NCI-H345 treated with DMSO at 0.1 percent for 48 hours (cell line): ENCODE data around the gene PDE4D.
"Not testable (repeated sequence)": the region's sequence is repeated elsewhere in the genome, so short reads cannot be mapped to it uniquely, and the experiment has no call there.

ENCODE experiments used
- DNase-seq: peaks from one replicate; lab custom pipeline; 2025; ENCODE audit not compliant: unreplicated experiment; lab: John Stamatoyannopoulos, UW

The PDE4D gene

DNA sequence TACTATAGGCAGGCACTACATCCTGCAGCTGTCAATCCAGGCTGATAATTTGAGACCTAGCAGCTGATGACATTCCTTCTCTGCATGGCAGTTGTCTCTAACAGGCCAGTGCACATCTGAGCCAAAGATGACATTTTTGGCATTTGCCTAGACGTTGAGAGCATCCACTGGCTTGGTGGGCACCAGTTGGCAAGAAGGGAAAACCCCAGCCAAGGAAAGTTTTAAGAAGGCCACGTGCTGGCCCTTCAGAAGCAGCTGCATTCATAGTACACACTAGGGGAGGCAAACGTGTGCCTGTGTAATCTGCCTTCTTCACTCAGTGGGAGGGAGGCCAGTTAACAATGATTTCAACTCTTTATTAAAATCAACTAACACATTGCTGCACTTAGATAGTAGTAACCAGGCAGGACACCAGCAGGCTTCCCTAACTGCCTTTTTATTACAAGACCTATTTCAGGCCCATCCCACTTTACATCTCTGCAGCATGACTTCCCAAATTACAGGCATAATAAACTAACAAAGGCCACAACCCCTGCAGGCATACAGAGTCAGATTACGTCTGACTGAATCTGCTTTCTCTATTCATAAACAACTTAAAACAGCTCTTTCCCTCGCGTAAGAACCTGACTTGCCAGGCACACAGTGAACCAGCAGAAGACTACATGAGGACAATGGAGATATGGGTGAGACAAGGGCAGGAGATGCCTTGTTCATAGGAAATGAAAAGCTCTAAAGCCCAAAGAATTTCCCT lies 576.3 kb downstream of the PDE4D start:
- DNase-seq: peak; percentile 57

DNA sequence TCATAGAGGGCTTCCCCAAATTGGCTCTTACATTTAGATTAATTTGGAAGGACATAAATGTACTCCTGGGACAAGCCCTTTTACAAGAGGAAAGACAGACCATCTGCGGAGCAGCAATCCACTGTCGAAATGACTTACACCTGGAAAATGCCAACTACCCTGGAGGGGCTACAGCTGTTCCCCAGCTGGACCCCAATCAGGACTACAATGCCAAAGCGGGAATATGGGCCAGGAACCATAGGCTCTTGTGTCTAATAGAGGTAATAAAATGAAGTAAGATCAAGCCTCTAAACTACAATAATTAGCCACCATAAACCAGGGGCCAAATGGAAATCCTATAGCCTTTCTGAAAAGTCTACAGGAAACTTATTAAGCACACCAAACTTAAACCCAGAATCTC lies 581.3 kb downstream of the PDE4D start:
- DNase-seq: no peak

DNA sequence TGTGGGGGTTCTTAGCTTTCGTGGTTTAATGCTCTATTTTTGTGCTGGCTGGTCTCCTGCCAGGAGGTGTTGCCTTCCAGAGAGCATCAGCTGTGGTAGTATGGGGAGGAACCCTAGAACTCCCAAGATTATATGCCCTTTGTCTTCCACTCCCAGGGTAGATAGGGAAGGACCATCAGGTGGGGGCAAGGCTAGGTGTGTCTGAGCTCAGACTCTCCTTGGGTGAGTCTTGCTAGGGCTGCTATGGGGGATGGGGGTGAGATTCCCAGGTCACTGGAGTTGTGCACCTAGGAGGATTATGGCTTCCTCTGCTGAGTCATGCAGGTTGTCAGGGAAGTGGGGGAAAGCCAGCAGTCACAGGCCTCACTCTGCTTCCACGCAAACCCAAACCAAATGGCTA lies 584.8 kb downstream of the PDE4D start:
- DNase-seq: not testable (repeated sequence)

DNA sequence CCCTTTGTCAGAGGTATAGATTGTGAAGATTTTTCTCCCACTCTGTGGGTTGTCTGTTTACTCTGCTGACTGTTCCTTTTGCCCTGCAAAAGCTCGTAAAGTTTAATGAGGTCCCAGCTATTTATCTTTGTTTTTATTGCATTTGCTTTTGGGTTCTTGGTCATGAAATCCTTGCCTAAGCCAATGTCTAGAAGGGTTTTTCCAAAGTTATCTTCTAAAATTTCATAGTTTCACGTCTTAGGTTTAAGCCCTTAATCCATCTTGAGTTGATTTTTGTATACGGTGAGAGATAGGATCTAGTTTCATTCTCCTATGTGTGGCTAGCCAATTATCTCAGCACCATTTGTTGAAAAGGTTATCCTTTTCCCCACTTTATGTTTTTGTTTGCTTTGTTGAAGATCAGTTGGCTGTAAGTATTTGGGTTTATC lies 590.2 kb downstream of the PDE4D start:
- DNase-seq: not testable (repeated sequence)

DNA sequence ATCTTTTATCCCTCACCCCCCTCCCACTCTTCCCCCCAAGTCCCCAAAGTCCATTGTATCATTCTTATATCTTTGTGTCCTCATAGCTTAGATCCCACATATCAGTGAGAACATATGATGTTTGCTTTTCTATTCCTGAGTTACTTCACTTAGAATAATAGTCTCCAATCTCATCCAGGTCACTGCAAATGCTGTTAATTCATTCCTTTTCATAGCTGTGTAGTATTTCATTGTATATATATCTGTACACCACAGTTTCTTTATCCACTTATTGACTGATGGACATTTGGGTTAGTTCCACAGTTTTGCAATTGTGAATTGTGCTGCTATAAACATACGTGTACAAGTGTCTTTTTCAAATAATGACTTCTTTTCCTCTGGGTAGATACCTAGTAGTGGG lies 591.0 kb downstream of the PDE4D start:
- not testable (repeated sequence) for DNase-seq

DNA sequence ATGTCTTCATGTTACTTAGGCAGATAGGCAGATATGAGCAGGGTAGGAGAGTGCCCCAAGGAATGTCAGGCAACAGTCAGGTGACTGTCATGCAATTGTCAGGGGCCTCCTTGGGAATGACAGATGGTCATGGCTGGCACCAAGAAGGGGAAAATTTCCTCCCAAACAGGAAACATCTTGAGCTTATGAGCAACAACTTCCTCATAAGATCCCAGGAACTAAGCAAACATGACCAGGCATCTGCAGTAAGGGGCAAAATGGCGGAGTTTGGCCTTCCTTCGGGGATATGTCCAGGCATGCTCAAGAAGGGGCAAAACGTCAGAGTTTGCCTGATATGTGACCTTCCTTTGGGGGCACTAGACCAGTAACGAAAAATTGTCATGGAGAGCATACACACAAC lies 591.8 kb downstream of the PDE4D start:
- DNase-seq: no peak

DNA sequence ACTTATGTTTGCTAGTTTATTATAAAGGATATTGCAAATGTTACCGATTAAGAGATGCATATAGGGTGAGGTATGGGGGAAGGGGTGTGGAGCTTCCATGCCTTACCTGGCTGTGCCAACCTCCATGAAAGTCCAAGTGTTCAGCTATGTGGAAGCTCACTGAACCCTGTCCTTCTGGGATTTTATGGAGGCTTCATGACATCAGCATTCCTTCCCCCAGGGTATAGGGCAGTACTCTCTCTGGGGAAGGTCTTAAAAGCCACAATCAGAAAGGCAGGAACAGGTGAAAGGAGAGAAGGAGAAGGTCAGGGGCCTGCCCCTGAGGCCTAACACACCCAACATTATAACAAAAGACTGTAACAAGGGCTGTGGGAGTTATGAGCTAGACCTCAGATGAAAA lies 592.6 kb downstream of the PDE4D start:
- no peak for DNase-seq

DNA sequence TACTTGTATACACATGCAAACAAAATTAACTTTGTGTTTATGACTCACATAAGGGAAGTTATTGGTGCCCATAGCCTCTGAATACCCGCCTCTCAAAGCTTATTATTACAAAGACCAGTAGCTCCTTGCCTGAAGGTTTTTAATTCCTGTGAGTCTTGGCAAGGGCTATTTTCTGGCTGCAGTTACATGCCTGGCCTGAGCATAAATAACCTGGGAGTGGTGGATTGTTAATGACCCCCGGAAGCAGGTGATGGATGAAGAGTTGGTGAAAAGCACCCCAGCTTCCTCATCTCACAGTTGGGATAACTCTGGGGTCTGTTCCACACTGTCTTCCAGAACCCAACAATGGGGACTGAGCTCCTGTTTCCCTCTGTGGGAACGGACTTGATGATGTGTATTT lies 594.5 kb downstream of the PDE4D start:
- no peak for DNase-seq

DNA sequence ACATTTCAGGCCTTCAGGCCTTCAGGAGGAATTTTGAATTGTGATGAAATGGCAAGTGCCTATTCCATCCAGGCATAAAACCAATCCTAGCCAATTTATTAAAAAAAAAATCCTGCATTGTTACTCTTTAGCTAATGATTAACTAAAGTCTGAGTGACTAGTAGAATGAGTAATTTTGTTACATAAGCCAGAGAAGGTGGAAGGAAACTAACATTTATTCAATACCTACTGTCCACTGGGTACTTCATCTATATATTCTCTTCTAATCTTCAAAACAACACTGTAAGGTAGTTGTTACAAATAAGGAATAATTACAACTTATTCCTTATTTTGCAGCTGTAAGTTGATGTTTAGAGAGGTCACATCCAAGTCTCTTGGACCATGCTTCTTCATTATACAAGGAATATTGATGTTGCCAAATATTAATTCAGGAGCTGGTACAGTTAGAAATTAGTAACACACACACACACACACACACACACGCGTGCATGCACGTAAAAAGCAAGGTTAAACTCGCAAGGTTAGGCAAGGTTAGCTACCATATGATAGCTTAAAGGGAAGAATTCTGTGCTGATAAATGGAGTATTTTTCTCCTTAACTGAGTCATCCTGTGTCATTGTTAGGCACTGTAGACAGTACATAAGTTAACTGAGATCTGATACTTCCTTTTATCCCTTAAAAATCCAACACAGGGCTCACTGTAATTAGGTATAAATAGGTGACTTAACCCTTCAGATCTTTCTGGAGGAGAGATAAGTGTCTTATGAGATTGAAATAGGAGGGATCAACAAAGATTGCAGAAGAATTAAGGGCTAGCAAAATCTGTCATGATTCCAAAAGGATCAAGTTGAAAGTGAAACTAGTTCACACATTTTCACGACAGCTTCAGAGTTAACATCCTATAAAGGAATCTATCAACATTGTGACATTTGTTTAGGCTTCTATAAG lies 596.9 kb downstream of the PDE4D start:
- DNase-seq: no peak

DNA sequence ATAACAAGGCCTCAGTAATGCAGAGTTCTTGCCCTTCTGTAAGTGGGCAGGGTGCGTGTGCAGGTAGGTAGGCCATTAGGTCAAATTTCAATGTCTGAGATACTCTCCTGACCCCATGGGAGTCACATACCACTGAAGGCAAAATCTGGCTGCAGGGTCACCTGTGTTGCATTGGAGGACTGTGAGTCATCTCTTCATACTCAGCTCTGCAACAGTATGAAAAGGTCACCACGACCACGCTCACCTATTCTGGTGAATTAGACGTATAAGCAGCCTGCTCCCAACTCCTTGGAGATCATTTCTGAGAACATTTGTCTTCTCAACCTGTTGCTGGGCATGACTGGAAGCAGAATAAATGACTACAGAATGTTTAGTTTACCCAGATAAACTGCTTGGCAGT lies 599.8 kb downstream of the PDE4D start:
- DNase-seq: no peak

DNA sequence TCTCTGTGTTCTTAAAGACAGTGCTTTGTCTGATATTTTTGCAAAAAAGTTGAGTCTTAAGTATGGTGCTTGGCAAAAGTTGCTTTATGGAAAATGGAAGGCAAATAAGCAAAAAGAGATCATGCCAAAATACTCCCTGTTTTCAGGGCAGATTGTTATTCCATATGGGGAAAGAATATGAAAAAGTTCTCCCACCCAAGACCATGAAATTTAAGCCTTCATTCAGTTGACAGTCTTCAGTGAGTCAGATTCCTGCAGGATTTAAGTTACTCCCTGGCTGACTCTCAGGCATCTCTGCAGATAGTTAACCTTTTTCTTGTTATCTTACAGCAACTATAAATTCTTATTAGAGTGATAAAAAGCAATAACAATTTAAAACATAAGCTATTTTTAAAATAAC lies 601.6 kb downstream of the PDE4D start:
- no peak for DNase-seq

DNA sequence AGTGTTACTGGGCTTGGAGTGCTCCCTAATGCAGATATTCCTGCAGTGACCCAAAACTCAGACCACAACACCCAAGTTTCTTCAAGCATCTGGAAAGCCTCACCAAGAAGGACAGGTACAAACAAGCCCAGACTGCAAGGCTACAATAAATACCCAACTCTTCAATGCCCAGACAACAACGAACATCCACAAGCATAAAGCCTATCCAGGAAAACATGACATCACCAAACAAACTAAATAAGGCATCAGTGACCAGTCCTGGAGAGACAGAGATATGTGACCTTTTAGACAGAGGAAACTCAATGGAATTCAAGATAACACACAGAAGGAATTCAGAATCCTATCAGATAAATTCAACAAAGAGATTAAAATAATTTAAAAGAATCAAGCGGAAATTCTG lies 605.6 kb downstream of the PDE4D start:
- no peak for DNase-seq

DNA sequence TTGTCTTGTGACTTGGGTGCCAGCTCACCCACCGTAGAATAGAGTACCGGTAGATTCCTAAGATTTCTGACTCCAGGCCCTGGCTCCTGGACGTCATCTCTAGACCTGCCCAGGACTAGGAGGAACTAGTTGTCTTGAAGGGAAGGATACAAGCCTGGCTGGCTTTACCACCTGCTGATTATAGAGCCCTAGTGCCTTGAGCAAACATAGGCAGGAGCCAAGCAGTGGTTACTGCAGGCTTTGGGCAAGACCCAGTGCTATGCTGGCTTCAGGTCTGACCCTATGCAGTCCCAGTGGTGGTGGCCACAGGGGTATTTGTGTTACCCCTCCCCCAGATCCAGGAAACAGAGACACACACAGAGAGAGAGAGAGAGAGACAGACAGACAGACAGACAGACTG lies 606.2 kb downstream of the PDE4D start:
- no peak for DNase-seq

DNA sequence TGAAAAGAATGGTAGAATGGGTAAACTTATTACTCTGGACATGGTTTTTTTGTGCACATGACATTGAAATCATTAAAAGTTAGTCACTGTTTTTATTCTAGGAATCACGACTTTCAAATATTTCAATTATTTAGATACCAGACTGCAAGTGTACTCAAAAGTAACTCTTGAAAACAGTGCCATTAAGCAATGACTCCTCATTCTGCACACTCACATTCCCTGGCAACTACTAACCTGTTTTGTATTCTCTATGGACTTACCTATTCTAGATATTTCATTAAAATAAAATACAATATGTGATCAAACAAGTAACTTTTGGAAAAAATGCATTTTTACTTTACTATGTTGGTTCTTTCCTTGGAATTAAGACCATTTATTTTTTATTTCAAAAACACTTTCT lies 607.0 kb downstream of the PDE4D start:
- DNase-seq: no peak

DNA sequence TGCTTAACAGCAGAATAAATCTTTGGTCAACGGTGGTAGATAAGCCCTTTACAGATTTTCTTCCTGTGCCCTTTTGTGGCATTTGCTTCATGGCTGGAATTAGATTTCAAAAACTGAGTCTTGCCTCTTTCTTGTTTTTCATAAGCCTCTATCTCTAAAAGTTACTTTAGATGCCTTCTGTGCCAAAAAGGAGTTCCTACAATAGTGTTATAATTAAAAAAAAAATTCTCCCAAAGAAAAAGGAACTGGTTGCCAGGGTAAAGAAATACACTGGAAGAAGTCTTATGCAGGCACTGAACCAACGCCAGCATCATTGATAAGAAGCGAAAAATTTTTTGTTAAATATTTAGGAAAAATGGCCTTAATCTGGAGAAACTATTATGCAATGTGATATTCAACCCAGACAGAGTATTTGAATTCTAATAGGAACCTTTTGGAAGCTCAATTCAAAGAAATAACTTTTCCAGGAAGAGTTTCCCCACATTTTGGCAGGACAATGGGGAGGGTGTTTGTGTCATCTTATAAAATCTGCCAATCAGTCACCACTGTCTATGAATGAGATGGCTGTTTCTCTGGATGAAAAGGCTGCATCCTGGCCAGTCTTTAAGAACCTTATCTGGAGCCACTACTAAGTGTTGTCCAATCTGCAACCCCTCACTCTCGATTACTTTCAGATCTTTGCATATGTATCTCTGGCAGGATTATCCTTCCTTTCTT lies 608.1 kb downstream of the PDE4D start:
- no peak for DNase-seq

DNA sequence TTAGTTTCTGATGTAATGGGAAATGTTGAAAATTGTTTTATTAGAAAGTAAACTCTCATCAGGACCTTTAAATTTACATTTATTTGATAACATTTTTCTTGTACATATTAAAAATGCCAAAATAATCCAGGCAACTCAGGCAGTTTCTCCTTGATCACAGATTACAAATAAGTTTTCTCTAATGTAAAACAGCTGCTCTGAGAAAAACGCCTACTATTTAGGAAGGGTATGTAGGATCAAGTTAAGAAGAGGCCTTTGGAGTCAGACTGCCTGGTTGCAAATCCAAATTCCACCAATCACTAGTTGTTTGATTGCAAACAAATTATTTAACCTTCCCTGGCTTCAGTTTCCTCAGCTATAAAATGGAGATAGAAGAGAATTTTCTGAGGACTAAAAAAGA lies 610.8 kb downstream of the PDE4D start:
- no peak for DNase-seq

DNA sequence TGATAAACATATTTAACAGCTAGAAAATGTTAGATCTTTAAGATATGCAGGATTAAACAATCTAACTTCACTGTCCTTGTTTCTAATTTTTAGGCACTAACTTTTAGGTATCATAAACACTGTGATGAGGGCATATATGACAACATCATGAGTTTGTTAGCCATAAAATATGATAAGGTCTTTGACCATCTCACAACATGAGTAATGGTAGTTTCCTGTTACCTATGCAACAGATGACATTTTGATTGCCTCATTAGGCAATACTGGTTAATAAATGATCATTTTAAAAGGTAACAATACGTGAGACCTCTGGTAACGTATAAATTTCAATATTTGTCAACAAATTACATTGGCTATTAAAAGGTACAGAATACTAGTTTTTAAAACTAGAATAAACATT lies 613.5 kb downstream of the PDE4D start:
- DNase-seq: no peak

DNA sequence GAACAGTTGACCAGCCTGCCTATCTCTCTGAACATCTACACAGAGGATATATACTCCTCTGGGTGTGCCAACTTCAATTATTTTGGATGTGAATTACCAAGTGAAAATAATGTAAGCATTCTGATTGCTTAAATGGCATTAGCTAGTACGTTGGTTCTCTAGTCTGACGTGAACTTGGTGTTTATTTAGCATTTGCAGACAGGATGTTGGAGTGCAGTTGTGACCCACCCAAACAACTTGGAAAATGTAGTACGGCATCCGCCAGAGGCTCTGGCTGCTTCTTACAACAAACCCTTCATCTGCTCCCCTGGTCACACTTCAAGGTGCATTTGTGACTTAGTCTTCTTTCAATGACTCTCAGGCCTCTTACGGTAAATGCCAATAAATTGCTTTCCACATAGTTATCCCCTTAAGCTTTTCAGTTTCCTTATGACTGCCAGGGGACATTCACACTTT lies 616.6 kb downstream of the PDE4D start:
- DNase-seq: no peak

DNA sequence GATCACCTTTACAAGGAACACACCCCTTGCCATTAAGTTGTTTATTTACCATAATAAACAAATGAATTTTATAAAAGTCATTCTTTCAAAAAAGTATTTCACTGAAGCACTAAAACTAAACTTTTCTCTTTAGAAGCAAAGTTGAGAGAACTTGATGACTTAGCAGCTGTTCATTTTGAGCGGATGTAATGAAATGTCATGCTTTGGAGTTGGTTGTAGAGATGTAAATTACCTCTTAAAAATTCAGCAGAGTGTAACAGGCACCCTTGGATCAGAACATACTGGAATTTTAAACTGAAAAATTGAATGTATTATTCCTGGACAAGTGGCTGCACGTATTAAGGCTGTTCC lies 617.2 kb downstream of the PDE4D start:
- DNase-seq: no peak

DNA sequence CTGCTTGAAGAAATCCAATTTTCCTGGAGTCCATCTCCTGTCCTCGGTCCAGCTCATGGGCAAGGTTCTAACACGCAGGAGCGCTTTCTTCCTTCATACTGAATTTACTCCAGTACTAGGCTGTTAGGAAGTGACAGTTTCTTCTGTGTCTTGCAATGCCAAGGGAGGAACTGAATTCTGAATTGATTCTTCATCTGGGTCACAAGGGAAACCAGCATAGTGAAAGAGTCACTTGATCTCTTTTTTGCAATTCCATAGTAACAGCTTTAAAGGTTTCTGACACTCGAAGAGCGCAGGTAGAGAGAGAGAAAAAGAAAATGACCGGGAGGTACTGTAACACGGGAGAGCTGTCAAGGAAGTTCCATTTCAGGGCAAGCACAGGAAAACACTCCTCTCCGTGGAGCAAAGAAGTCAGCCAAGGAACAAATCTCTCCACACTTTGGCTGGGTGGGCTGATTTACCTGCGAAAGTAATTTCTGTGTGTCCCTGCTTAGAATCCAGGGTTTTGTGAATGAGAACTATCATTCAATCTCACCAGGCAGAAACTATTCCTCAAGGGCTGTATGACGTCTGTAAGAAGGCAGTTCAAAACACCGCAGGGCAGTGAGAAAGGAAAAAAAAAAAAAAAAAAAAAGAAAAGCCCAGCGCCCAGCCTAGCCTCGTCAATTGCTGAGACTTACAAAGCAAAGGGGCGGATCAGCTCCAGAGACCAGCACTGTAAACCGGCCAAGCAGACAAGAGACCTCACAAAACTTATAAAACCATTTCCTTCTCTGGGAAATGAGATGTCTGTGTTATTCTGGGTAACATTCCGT lies 617.8 kb downstream of the PDE4D start:
- no peak for DNase-seq

DNA sequence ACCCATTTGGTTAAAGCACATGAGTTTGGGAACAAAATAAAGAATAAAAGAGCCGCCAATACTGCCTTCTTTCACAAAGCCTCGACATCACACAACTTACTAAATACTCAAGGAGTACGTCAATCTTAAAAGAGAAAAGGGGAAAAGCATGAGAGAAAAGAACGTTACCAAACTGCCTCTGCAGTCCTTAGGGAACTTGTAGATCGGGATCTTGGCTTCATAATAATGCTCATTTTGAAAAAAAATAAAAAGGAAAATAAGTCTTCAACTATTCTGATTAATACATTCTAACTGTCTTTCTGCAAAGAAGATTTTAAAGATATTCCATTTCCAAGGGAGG lies 618.4 kb downstream of the PDE4D start:
- DNase-seq: no peak
